SK-N-SH (cell line): ENCODE results near the gene CALCR. TPM values are rescaled to one million over a fixed set of nuclear protein-coding genes. Genes with fewer than 3 reads are reported as not detected.

ENCODE experiments used
- CTCF ChIA-PET: fragments of 300-600, 350-600 bp; formaldehyde crosslinking; extraction: SDS; loops from one replicate; lab custom pipeline; 2021; lab: Yijun Ruan, JAX
- POLR2A ChIA-PET: fragments of 350-600 bp; sonication (Branson Sonifier 250); formaldehyde crosslinking; extraction: SDS; loops from one replicate; lab custom pipeline; 2020; ENCODE audit warnings: antibody characterized with exemption, inconsistent platforms; lab: Yijun Ruan, JAX
- DNase-seq: peaks from one replicate; pipeline ENCODE4 v3.0.0; 2012
- H2AFZ ChIP-seq: fragments of 200-600 bp; sonication (generic); 2 replicates; pipeline ENCODE4 v1.8.1; 2016; ENCODE audit warnings: antibody characterized with exemption, mild to moderate bottlenecking, low read depth
- H3F3A ChIP-seq: fragments of 200-600 bp; sonication (generic); replicated peaks from 2 replicates; pipeline ENCODE3; 2016; ENCODE audit warnings: antibody characterized with exemption, mild to moderate bottlenecking; ENCODE audit not compliant: insufficient read depth
- H3K27ac ChIP-seq, 2 experiments: fragments of 200-500 bp in 1 of 2; fragments of 200-600 bp in 1 of 2; sonication (Bioruptor generic) in 1 of 2; sonication (generic), shearing (Covaris generic) in 1 of 2; 2 replicates each; pipeline versions ENCODE4 v1.5.1 to v1.6.1; 2014 to 2016; ENCODE audit warnings: low read depth in 2 of 2, inconsistent platforms in 1 of 2, low read length in 1 of 2, mild to moderate bottlenecking in 1 of 2, mixed read lengths in 1 of 2
- H3K27me3 ChIP-seq: fragments of 200-600 bp; sonication (generic), shearing (Covaris generic); 2 replicates; pipeline ENCODE4 v1.6.1; 2016; ENCODE audit warnings: mixed run types; ENCODE audit not compliant: insufficient read depth
- H3K36me3 ChIP-seq, 2 experiments: fragments of 200-500 bp in 1 of 2; fragments of 200-600 bp in 1 of 2; sonication (Bioruptor generic) in 1 of 2; sonication (generic) in 1 of 2; replicated peaks in 1 of 2; 2 replicates each; pipeline versions ENCODE3 to v1.5.1; 2014 to 2016; ENCODE audit warnings: low read length in 1 of 2, mild to moderate bottlenecking in 1 of 2; ENCODE audit not compliant: insufficient read depth in 2 of 2, control insufficient read depth in 1 of 2
- H3K4me1 ChIP-seq, 2 experiments: fragments of 200-500 bp in 1 of 2; fragments of 200-600 bp in 1 of 2; sonication (Bioruptor generic) in 1 of 2; sonication (generic), shearing (Covaris generic) in 1 of 2; 2 replicates each; pipeline versions ENCODE4 v1.5.1 to v1.6.1; 2014 to 2016; ENCODE audit warnings: low read depth in 1 of 2, low read length in 1 of 2, mixed run types in 1 of 2; ENCODE audit not compliant: insufficient read depth in 2 of 2, control insufficient read depth in 1 of 2
- H3K4me2 ChIP-seq: fragments of 200-600 bp; sonication (generic), shearing (Covaris generic); 2 replicates; pipeline ENCODE4 v1.6.1; 2017; ENCODE audit warnings: mixed run types
- H3K4me3 ChIP-seq, 2 experiments: fragments of 200-500 bp in 1 of 2; fragments of 200-600 bp in 1 of 2; sonication (Bioruptor generic) in 1 of 2; sonication (generic), shearing (Covaris generic) in 1 of 2; 2 replicates each; pipeline versions ENCODE4 v1.5.1 to v1.8.1; 2014 to 2016; ENCODE audit warnings: low read depth in 2 of 2, inconsistent platforms in 1 of 2, low read length in 1 of 2, mild to moderate bottlenecking in 1 of 2, mixed read lengths in 1 of 2, moderate library complexity in 1 of 2
- H3K79me2 ChIP-seq: fragments of 200-600 bp; sonication (generic); 2 replicates; pipeline ENCODE4 v1.8.1; 2017; ENCODE audit warnings: mild to moderate bottlenecking; ENCODE audit not compliant: insufficient read depth
- H3K9ac ChIP-seq: fragments of 200-600 bp; sonication (generic); 2 replicates; pipeline ENCODE4 v1.6.1; 2017; ENCODE audit warnings: mixed run types
- H3K9me2 ChIP-seq: fragments of 200-600 bp; sonication (generic); 2 replicates; pipeline ENCODE4 v1.6.1; 2017; ENCODE audit warnings: mixed run types
- H3K9me3 ChIP-seq: fragments of 200-600 bp; sonication (generic); 2 replicates; pipeline ENCODE4 v1.6.1; 2017; ENCODE audit warnings: mixed run types, mild to moderate bottlenecking, moderate library complexity
- H4K20me1 ChIP-seq: fragments of 200-600 bp; sonication (generic); 2 replicates; pipeline ENCODE4 v1.6.1; 2017; ENCODE audit warnings: mild to moderate bottlenecking, mixed run types; ENCODE audit not compliant: insufficient read depth
- FOXJ3 ChIP-seq: sonication (generic); formaldehyde crosslinking; IDR thresholded peaks from 2 replicates; pipeline ENCODE4 v1.5.1; 2020; ENCODE audit warnings: mild to moderate bottlenecking, missing genetic modification reagents
- GABPA ChIP-seq: IDR thresholded peaks from 2 replicates; pipeline ENCODE4 v1.4.0; 2012; ENCODE audit warnings: low read depth, mild to moderate bottlenecking
- GATA2 ChIP-seq: sonication (generic); formaldehyde crosslinking; IDR thresholded peaks from 2 replicates; pipeline ENCODE4 v1.5.0; 2020; ENCODE audit warnings: mild to moderate bottlenecking, missing genetic modification reagents
- NFIC ChIP-seq: IDR thresholded peaks from 2 replicates; pipeline ENCODE4 v1.4.0; 2012; ENCODE audit warnings: borderline replicate concordance
- POLR2AphosphoS5 ChIP-seq: IDR thresholded peaks from 2 replicates; pipeline ENCODE4 v1.6.1; 2012; ENCODE audit warnings: low read depth, low read length
- RCOR1 ChIP-seq: fragments of 150-350 bp; IDR thresholded peaks from 2 replicates; pipeline ENCODE4 v1.6.1; 2017; ENCODE audit warnings: antibody characterized with exemption, low read length
- RFX5 ChIP-seq: IDR thresholded peaks from 2 replicates; pipeline ENCODE4 v1.6.1; 2012; ENCODE audit warnings: mild to moderate bottlenecking, improper control_type of control experiment, low read length
- SIN3A ChIP-seq: IDR thresholded peaks from 2 replicates; pipeline ENCODE4 v1.6.1; 2012; ENCODE audit warnings: low read depth, mild to moderate bottlenecking, low read length, moderate library complexity, borderline replicate concordance
- TAF1 ChIP-seq: IDR thresholded peaks from 2 replicates; pipeline ENCODE4 v1.6.1; 2012; ENCODE audit warnings: low read depth, mild to moderate bottlenecking, low read length, moderate library complexity, borderline replicate concordance
- TCF12 ChIP-seq: IDR thresholded peaks from 2 replicates; pipeline ENCODE4 v1.4.0; 2012
- TEAD4 ChIP-seq: IDR thresholded peaks from 2 replicates; pipeline ENCODE4 v1.4.0; 2012; ENCODE audit warnings: mild to moderate bottlenecking, borderline replicate concordance; ENCODE audit not compliant: insufficient read depth
- polyA plus RNA-seq, 3 experiments: library from polyadenylated mRNA; depleted of rRNA; stranded (reverse); fragments of >200 nt; gene quantifications; 2 replicates each; pipeline ENCODE4 v1.2.3, GENCODE V29; 2012
- TF ChIP-seq, protein P1 (sequence below): fragments of 150-350 bp; IDR thresholded peaks from 2 replicates; pipeline ENCODE4 v1.6.1; 2017; ENCODE audit warnings: antibody characterized with exemption, low read length, low read depth, borderline replicate concordance
- TF ChIP-seq, protein P2 (sequence below): fragments of 200-600 bp; sonication (generic); IDR thresholded peaks from 2 replicates; pipeline ENCODE4 v1.6.1; 2017; ENCODE audit warnings: antibody characterized with exemption, mild to moderate bottlenecking, moderate library complexity
- TF ChIP-seq, protein P3 (sequence below): IDR thresholded peaks from 2 replicates; pipeline ENCODE4 v1.4.0; 2012; ENCODE audit warnings: low read depth, borderline replicate concordance
- TF ChIP-seq, protein P4 (sequence below): IDR thresholded peaks from 2 replicates; pipeline ENCODE4 v1.6.1; 2012; ENCODE audit warnings: mild to moderate bottlenecking, low read depth, low read length, moderate library complexity
- TF ChIP-seq, protein P5 (sequence below): IDR thresholded peaks from 2 replicates; pipeline ENCODE4; 2012
- TF ChIP-seq, protein P6 (sequence below): fragments of 150-350 bp; IDR thresholded peaks from 2 replicates; pipeline ENCODE4 v1.6.1; 2016; ENCODE audit warnings: mild to moderate bottlenecking, low read depth, low read length

Gene CALCR
- polyA plus RNA-seq, 1 of the 3 experiments (the other 2 are of a cell fraction), result 0.12 TPM

DNA sequence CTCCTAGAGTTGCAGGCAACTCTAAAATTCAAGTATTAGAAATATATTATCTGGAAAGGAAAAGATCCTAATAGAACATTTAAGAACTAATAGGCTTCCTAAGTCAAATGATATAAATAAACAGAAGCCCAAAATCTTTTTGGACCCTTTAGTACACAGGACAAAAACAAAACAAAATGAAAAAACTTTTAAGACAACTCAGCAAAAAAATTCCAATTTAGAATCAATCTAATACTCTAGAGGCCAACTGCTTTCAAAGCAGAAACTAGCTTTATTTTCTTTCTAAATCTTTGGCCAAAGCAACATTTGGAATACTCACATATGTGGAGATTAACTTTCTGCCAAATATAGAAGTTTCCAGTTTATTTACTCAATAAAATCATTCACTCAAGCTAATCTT is 65.2 kb downstream of the CALCR start:
- Histone ChIP-seq H4K20me1 (no peaks in the 10 kb centered on the region), H3K4me3 (no peak overlapping the region), H3K27me3 (no peaks in the 10 kb centered on the region), H3K36me3 (no peaks in the 10 kb centered on the region), H3K27ac (no peak overlapping the region), H3K9me3 (no peaks in the 10 kb centered on the region; the same call in 1 of the 2 replicates), H3F3A (no peaks in the 10 kb centered on the region), H3K4me2 (no peak overlapping the region), H3K9ac (no peak overlapping the region), H3K79me2 (no peaks in the 10 kb centered on the region), H2AFZ (no peak overlapping the region), H3K9me2 (no peaks in the 10 kb centered on the region), H3K4me1 (no peaks in the 10 kb centered on the region)
- no peak for DNase-seq
- CTCF ChIA-PET, result interaction anchor here (1.8 kb wide), 1 partner anchor 61 kb away, joined by 4 read pairs; no protein-coding TSS in a partner anchor
- TF ChIP-seq GABPA (no peak), TCF12 (no peak), RCOR1 (no peak), RFX5 (no peak), NFIC (no peak), SIN3A (no peak), GATA2 (CRISPR knock-in tag) (no peak), TEAD4 (no peak), FOXJ3 (no peak), TAF1 (no peak), POLR2AphosphoS5 (no peak)
- TF ChIP-seq, protein P1, sequence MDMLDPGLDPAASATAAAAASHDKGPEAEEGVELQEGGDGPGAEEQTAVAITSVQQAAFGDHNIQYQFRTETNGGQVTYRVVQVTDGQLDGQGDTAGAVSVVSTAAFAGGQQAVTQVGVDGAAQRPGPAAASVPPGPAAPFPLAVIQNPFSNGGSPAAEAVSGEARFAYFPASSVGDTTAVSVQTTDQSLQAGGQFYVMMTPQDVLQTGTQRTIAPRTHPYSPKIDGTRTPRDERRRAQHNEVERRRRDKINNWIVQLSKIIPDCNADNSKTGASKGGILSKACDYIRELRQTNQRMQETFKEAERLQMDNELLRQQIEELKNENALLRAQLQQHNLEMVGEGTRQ, result no peak
- TF ChIP-seq, protein P2, sequence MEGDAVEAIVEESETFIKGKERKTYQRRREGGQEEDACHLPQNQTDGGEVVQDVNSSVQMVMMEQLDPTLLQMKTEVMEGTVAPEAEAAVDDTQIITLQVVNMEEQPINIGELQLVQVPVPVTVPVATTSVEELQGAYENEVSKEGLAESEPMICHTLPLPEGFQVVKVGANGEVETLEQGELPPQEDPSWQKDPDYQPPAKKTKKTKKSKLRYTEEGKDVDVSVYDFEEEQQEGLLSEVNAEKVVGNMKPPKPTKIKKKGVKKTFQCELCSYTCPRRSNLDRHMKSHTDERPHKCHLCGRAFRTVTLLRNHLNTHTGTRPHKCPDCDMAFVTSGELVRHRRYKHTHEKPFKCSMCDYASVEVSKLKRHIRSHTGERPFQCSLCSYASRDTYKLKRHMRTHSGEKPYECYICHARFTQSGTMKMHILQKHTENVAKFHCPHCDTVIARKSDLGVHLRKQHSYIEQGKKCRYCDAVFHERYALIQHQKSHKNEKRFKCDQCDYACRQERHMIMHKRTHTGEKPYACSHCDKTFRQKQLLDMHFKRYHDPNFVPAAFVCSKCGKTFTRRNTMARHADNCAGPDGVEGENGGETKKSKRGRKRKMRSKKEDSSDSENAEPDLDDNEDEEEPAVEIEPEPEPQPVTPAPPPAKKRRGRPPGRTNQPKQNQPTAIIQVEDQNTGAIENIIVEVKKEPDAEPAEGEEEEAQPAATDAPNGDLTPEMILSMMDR, result no peak
- TF ChIP-seq, protein P3, sequence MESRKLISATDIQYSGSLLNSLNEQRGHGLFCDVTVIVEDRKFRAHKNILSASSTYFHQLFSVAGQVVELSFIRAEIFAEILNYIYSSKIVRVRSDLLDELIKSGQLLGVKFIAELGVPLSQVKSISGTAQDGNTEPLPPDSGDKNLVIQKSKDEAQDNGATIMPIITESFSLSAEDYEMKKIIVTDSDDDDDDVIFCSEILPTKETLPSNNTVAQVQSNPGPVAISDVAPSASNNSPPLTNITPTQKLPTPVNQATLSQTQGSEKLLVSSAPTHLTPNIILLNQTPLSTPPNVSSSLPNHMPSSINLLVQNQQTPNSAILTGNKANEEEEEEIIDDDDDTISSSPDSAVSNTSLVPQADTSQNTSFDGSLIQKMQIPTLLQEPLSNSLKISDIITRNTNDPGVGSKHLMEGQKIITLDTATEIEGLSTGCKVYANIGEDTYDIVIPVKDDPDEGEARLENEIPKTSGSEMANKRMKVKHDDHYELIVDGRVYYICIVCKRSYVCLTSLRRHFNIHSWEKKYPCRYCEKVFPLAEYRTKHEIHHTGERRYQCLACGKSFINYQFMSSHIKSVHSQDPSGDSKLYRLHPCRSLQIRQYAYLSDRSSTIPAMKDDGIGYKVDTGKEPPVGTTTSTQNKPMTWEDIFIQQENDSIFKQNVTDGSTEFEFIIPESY, result no peak
- TF ChIP-seq, protein P4, sequence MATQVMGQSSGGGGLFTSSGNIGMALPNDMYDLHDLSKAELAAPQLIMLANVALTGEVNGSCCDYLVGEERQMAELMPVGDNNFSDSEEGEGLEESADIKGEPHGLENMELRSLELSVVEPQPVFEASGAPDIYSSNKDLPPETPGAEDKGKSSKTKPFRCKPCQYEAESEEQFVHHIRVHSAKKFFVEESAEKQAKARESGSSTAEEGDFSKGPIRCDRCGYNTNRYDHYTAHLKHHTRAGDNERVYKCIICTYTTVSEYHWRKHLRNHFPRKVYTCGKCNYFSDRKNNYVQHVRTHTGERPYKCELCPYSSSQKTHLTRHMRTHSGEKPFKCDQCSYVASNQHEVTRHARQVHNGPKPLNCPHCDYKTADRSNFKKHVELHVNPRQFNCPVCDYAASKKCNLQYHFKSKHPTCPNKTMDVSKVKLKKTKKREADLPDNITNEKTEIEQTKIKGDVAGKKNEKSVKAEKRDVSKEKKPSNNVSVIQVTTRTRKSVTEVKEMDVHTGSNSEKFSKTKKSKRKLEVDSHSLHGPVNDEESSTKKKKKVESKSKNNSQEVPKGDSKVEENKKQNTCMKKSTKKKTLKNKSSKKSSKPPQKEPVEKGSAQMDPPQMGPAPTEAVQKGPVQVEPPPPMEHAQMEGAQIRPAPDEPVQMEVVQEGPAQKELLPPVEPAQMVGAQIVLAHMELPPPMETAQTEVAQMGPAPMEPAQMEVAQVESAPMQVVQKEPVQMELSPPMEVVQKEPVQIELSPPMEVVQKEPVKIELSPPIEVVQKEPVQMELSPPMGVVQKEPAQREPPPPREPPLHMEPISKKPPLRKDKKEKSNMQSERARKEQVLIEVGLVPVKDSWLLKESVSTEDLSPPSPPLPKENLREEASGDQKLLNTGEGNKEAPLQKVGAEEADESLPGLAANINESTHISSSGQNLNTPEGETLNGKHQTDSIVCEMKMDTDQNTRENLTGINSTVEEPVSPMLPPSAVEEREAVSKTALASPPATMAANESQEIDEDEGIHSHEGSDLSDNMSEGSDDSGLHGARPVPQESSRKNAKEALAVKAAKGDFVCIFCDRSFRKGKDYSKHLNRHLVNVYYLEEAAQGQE, result no peak
- TF ChIP-seq, protein P5, sequence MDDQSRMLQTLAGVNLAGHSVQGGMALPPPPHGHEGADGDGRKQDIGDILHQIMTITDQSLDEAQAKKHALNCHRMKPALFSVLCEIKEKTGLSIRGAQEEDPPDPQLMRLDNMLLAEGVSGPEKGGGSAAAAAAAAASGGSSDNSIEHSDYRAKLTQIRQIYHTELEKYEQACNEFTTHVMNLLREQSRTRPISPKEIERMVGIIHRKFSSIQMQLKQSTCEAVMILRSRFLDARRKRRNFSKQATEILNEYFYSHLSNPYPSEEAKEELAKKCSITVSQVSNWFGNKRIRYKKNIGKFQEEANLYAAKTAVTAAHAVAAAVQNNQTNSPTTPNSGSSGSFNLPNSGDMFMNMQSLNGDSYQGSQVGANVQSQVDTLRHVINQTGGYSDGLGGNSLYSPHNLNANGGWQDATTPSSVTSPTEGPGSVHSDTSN, result no peak
- TF ChIP-seq, protein P6, sequence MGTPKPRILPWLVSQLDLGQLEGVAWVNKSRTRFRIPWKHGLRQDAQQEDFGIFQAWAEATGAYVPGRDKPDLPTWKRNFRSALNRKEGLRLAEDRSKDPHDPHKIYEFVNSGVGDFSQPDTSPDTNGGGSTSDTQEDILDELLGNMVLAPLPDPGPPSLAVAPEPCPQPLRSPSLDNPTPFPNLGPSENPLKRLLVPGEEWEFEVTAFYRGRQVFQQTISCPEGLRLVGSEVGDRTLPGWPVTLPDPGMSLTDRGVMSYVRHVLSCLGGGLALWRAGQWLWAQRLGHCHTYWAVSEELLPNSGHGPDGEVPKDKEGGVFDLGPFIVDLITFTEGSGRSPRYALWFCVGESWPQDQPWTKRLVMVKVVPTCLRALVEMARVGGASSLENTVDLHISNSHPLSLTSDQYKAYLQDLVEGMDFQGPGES, result no peak
- POLR2A ChIA-PET, result no interaction called here
